Body of pancreas (tissue), 4 donors: Measurements from ENCODE around the gene MAGI3. TPM values are rescaled to one million over a fixed set of nuclear protein-coding genes. Genes with fewer than 3 reads are reported as not detected.

ENCODE experiments used
- ATAC-seq: fragments of 150-250 bp; one replicate; pipeline ENCODE4 v1.9.1; 2016
- DNase-seq, 4 donors: peaks; one replicate each; pipeline ENCODE4 v3.0.0-alpha.2; 2019
- H3K27ac ChIP-seq, 4 donors: fragments of 200-600 bp; sonication (generic); 1 replicate in 3 of 4; 2 replicates in 1 of 4; pipeline versions ENCODE4 v1.5.1 to v1.6.1; 2016 to 2019; ENCODE audit warnings: mild to moderate bottlenecking in 1 of 4, mixed read lengths in 1 of 4, moderate library complexity in 1 of 4
- H3K27me3 ChIP-seq, 2 donors: fragments of 200-600 bp; sonication (generic); one replicate each; pipeline ENCODE4 v1.6.0; 2016; ENCODE audit warnings: mild to moderate bottlenecking in 1 of 2
- H3K36me3 ChIP-seq, 2 donors: fragments of 200-600 bp; sonication (generic); replicated peaks in 1 of 2; 2 replicates each; pipeline ENCODE4 v1.5.1; 2016; ENCODE audit warnings: low read depth in 2 of 2; ENCODE audit not compliant: insufficient read depth in 1 of 2
- H3K4me1 ChIP-seq: fragments of 200-600 bp; sonication (generic); one replicate; pipeline ENCODE4 v1.6.0; 2016
- H3K4me3 ChIP-seq, 2 donors: fragments of 200-600 bp; sonication (generic); 1 replicate in 1 of 2; 2 replicates in 1 of 2; pipeline ENCODE4 v1.5.1; 2016 to 2019
- H3K9me3 ChIP-seq, 3 donors: fragments of 200-600 bp; sonication (generic); 1 replicate in 2 of 3; 2 replicates in 1 of 3; pipeline ENCODE4 v1.5.1; 2016
- CTCF ChIP-seq, 7 experiments: fragments of 450-650 bp in 4 of 7; fragments of 200-600 bp in 3 of 7; sonication (generic) in 3 of 7; IDR thresholded peaks; one replicate each; pipeline ENCODE4 v1.5.1; 2016 to 2019; ENCODE audit warnings: antibody characterized with exemption in 7 of 7
- POLR2A ChIP-seq, 3 donors: fragments of 450-650 bp; IDR thresholded peaks; one replicate each; pipeline ENCODE4 v1.6.1; 2016; ENCODE audit warnings: antibody characterized with exemption in 3 of 3, mild to moderate bottlenecking in 2 of 3
- WGBS, 2 donors: methylation state at CpG; one replicate each; pipeline ENCODE4 v1.1.5; 2017; 5-methylcytosine and 5-hydroxymethylcytosine counted together
- intact Hi-C: fragments of 100-400 bp; cut with DNase I; formaldehyde crosslinking; loops from one replicate; pipeline ENCODE4 v1.15.1; 2023
- total RNA-seq, 2 donors: library from RNA; depleted of rRNA; stranded (reverse); fragments of >200 nt; gene quantifications; one replicate each; pipeline ENCODE4 v1.1.0, GENCODE V29; 2016

MAGI3 gene
- total RNA-seq, 2 donors from 2014 or later: 38.4 to 75.8 TPM

GRCh38 chr1:113541106-113541505 is 150.8 kb downstream of the MAGI3 start:
- ATAC-seq (no peak), DNase-seq (no peak)
- H3K36me3 ChIP-seq: no peaks in the 10 kb centered on the region
- WGBS, 2 donors: 69 to 85% methylated on average over 2 of the region's 2 CpGs
- no peaks in the 10 kb centered on the region for H3K9me3 ChIP-seq
- peaks cover 26% of the 10 kb centered on the region for H3K4me1 ChIP-seq
- intact Hi-C loops: no loop called here
- H3K27ac ChIP-seq: no peak overlapping the region
- no peak overlapping the region for H3K4me3 ChIP-seq
- H3K27me3 ChIP-seq: no peaks in the 10 kb centered on the region
- TF ChIP-seq POLR2A (IDR thresholded peaks at IDR 0.05): no peak
- TF ChIP-seq CTCF (IDR thresholded peaks at IDR 0.05): no peak

- Histone ChIP-seq H3K36me3 (no peaks in the 10 kb centered on the region), H3K4me1 (peaks cover 21% of the 10 kb centered on the region), H3K4me3 (no peak overlapping the region), H3K27ac (no peak overlapping the region), H3K9me3 (no peaks in the 10 kb centered on the region), H3K27me3 (no peaks in the 10 kb centered on the region)
- ATAC-seq: no peak
- DNase-seq: no peak
- TF ChIP-seq CTCF (IDR thresholded peaks at IDR 0.05) (no peak), POLR2A (IDR thresholded peaks at IDR 0.05) (no peak)
- WGBS, 2 donors: 69 to 80% methylated on average over 6 of the region's 6 CpGs
- intact Hi-C loops: no loop called here
These were observed 151.9 kb downstream of the MAGI3 start for GRCh38 chr1:113542221-113542701.

- H3K36me3 ChIP-seq: no peaks in the 10 kb centered on the region
- no peaks in the 10 kb centered on the region for H3K9me3 ChIP-seq
- DNase-seq: no peak
- H3K27me3 ChIP-seq: no peaks in the 10 kb centered on the region
- no peak overlapping the region for H3K4me3 ChIP-seq
- ATAC-seq: no peak
- intact Hi-C loops: no loop called here
- no peak for TF ChIP-seq CTCF (IDR thresholded peaks at IDR 0.05)
- no peak for TF ChIP-seq POLR2A (IDR thresholded peaks at IDR 0.05)
- peaks cover 15% of the 10 kb centered on the region for H3K4me1 ChIP-seq
- 94 to 100% methylated on average over 1 of the region's 1 CpG for WGBS, 2 donors
- no peak overlapping the region for H3K27ac ChIP-seq
These were observed 152.8 kb downstream of the MAGI3 start for GRCh38 chr1:113543110-113543509.

GRCh38 chr1:113545210-113545609 is 154.9 kb downstream of the MAGI3 start:
- no peak overlapping the region for H3K27ac ChIP-seq
- no peak for ATAC-seq
- H3K36me3 ChIP-seq: no peaks in the 10 kb centered on the region
- intact Hi-C loops: no loop called here
- no peak for DNase-seq
- H3K27me3 ChIP-seq: no peaks in the 10 kb centered on the region
- no peak for TF ChIP-seq POLR2A (IDR thresholded peaks at IDR 0.05)
- TF ChIP-seq CTCF (IDR thresholded peaks at IDR 0.05): no peak
- no peak overlapping the region for H3K4me3 ChIP-seq
- WGBS, 2 donors: 82 to 84% methylated on average over 3 of the region's 3 CpGs
- H3K4me1 ChIP-seq: peaks cover 5% of the 10 kb centered on the region
- H3K9me3 ChIP-seq: no peaks in the 10 kb centered on the region

GRCh38 chr1:113545626-113546025 is 155.3 kb downstream of the MAGI3 start:
- 70 to 78% methylated on average over 2 of the region's 2 CpGs for WGBS, 2 donors
- DNase-seq (no peak), ATAC-seq (no peak)
- Histone ChIP-seq H3K4me3 (no peak overlapping the region), H3K27ac (no peak overlapping the region), H3K27me3 (no peaks in the 10 kb centered on the region), H3K4me1 (peaks cover under 1% of the 10 kb centered on the region), H3K36me3 (no peaks in the 10 kb centered on the region), H3K9me3 (no peaks in the 10 kb centered on the region)
- no peak for TF ChIP-seq POLR2A (IDR thresholded peaks at IDR 0.05)
- TF ChIP-seq CTCF (IDR thresholded peaks at IDR 0.05): no peak
- intact Hi-C loops: no loop called here
